ENCODE data around the gene ACMSD. TPM values are rescaled to one million over a fixed set of nuclear protein-coding genes. Genes with fewer than 3 reads are reported as not detected.
"Not testable (repeated sequence)": the region's sequence is repeated elsewhere in the genome, so short reads cannot be mapped to it uniquely, and the experiment has no call there.

ACMSD gene
- polyA plus RNA-seq = 0.34 TPM
- long read RNA-seq, donor 1 = 0 reads
- long read RNA-seq, donor 2 = 0 reads
- long read RNA-seq, donor 3 = 0 reads
- long read RNA-seq, donor 4 = 0 reads
- long read RNA-seq, donor 5 = 0 reads
- long read RNA-seq, donor 6 = 0 reads
- long read RNA-seq, donor 7 = 0 reads
- long read RNA-seq, donor 8 = 0 reads
- long read RNA-seq, donor 9 = 0 reads
- long read RNA-seq, donor 10 = 0 reads
- long read RNA-seq, donor 11 = 0 reads

DNA sequence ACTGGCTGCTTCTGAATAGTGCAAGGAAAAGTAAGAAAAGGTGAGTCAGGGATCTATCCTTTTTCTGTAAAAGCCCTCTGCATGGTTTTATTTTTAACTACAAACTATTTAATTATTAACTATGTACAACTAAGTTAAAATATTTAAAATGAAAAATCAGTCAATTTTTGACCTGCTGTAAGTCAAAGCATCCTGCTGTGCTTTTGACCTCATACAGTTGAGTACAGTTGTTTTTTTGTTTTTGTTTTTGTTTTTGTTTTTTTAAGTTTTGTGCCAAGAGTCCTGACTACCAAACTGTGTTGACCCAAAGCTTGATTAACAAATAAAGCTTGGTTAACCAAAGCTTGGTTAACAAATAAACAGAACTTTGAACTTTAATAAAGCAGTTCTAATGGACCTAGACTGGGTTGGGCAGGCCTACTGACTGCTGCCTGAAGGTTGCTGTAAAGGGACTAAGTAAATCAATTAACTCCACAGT lies at the start of gene ACMSD:
TSS of gene ACMSD (plus strand) at position 474 of the 478 bp plus-strand sequence. CDS start 67 bp downstream, outside the sequence.
- Histone ChIP-seq H3K36me3 (ENCODE audit: control insufficient read depth, insufficient read depth, low read length) (no peaks in the 10 kb centered on the region), H3K4me1 (ENCODE audit: control insufficient read depth, insufficient read depth, low read length) (no peaks in the 10 kb centered on the region), H3K27ac (ENCODE audit: low read length) (no peak within 1 kb of the TSS), H3K4me3 (ENCODE audit: low read length) (no peak within 1 kb of the TSS), H3K9me3 (ENCODE audit: control insufficient read depth, low read depth, low read length) (no peaks in the 10 kb centered on the region), H3K27me3 (ENCODE audit: control insufficient read depth, insufficient read depth, low read length) (no peaks in the 10 kb centered on the region)
- no peak for DNase-seq

DNA sequence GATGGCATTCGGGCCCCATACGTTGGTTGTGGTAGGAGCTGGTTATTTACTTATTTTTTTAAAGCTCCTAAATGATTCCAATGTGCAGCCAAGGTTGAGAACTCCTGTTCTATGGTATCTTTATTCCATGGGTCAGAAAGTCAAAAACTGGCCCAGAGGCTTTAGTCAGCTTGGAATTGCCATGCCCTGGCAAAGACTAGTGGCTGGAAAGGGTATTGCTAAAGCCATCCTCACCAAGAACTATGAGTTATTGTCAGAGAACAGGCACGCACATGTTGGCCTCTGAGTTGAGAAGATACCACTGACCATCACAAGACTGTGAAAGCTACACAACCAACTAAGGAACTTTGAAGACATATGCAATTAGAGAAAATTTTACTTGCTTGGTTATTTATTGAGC lies 47.9 kb upstream of the ACMSD start:
- no peaks in the 10 kb centered on the region for H3K36me3 ChIP-seq (ENCODE audit: control insufficient read depth, insufficient read depth, low read length)
- no peak overlapping the region for H3K4me3 ChIP-seq (ENCODE audit: low read length)
- peaks cover 9% of the 10 kb centered on the region for H3K27me3 ChIP-seq (ENCODE audit: control insufficient read depth, insufficient read depth, low read length)
- no peak for DNase-seq
- no peaks in the 10 kb centered on the region for H3K9me3 ChIP-seq (ENCODE audit: control insufficient read depth, low read depth, low read length)
- no peak overlapping the region for H3K27ac ChIP-seq (ENCODE audit: low read length)
- H3K4me1 ChIP-seq (ENCODE audit: control insufficient read depth, insufficient read depth, low read length) = no peaks in the 10 kb centered on the region
- WGBS (ENCODE audit: insufficient coverage, low lambda C conversion rate) = no CpG with 5 or more reads among the region's 3 CpGs

DNA sequence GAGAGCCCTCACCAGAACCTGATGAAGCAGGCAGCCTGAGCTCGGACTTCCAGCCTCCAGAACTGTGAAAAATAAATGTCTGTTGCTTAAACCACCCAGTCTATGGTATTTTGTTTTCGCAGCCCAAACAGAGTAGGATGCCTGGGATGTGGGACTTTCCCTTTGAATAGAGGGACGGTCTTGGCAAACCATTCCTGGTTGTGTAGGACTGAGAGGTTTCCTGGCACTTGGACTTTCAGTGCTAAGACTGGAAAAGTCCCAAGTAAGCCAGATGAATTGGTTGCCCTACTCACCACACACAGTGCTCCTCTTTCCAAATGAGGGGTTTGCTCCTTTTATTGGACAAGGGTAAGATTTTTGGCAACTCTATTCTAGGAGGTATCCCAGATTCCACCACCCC lies 46.8 kb upstream of the ACMSD start:
- WGBS (ENCODE audit: insufficient coverage, low lambda C conversion rate) = no CpG with 5 or more reads among the region's 3 CpGs
- Histone ChIP-seq H3K4me1 (ENCODE audit: control insufficient read depth, insufficient read depth, low read length) (no peaks in the 10 kb centered on the region), H3K36me3 (ENCODE audit: control insufficient read depth, insufficient read depth, low read length) (no peaks in the 10 kb centered on the region), H3K27ac (ENCODE audit: low read length) (no peak overlapping the region), H3K9me3 (ENCODE audit: control insufficient read depth, low read depth, low read length) (no peaks in the 10 kb centered on the region), H3K4me3 (ENCODE audit: low read length) (no peak overlapping the region), H3K27me3 (ENCODE audit: control insufficient read depth, insufficient read depth, low read length) (peaks cover 12% of the 10 kb centered on the region)
- DNase-seq = no peak

DNA sequence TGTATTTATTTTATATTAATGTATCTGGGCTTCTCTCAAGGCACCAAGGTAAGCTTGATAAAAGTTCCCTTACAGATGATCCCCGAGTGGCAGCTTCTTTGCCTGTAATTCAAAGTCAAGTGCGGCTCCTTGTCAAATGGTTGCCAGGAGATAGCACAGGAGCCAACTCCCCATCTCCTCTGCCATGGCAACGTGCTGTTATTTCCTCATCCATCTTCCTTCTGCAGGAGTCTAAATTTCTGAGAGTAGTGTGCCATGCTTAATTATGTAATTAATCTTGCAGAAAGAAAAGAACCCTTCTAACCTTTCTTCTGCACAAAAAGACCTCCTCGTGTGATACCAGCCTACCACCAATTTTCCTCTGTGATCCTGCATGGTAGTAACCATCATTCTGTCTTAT lies 46.2 kb upstream of the ACMSD start:
- 80% methylated on average over 1 of the region's 4 CpGs for WGBS (ENCODE audit: insufficient coverage, low lambda C conversion rate)
- H3K4me3 ChIP-seq (ENCODE audit: low read length) = no peak overlapping the region
- no peaks in the 10 kb centered on the region for H3K9me3 ChIP-seq (ENCODE audit: control insufficient read depth, low read depth, low read length)
- H3K27me3 ChIP-seq (ENCODE audit: control insufficient read depth, insufficient read depth, low read length) = peaks cover 12% of the 10 kb centered on the region
- H3K36me3 ChIP-seq (ENCODE audit: control insufficient read depth, insufficient read depth, low read length) = no peaks in the 10 kb centered on the region
- no peaks in the 10 kb centered on the region for H3K4me1 ChIP-seq (ENCODE audit: control insufficient read depth, insufficient read depth, low read length)
- no peak overlapping the region for H3K27ac ChIP-seq (ENCODE audit: low read length)
- DNase-seq = no peak

DNA sequence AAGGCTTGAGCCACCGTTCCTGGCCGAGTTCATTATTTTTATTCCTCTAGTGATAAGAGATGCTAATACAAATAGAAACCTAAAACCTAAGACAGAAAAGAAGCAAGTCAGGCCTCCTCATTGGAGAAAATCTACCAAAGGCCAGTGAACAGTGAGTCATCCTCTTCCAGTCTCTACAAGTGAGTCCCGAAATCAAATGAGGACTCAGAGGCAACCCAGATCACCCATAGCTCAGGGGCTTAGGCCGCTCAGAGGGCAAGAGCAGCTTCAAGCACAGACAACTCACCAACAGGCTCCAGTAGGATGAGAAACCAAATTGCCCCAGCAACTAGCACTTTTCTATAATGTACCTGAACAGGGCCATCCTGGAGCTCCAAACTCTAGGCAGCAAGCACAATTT lies 42.7 kb upstream of the ACMSD start:
- Histone ChIP-seq H3K27me3 (ENCODE audit: control insufficient read depth, insufficient read depth, low read length) (peaks cover 12% of the 10 kb centered on the region), H3K9me3 (ENCODE audit: control insufficient read depth, low read depth, low read length) (no peaks in the 10 kb centered on the region), H3K4me3 (ENCODE audit: low read length) (no peak overlapping the region), H3K36me3 (ENCODE audit: control insufficient read depth, insufficient read depth, low read length) (no peaks in the 10 kb centered on the region), H3K4me1 (ENCODE audit: control insufficient read depth, insufficient read depth, low read length) (no peaks in the 10 kb centered on the region), H3K27ac (ENCODE audit: low read length) (no peak overlapping the region)
- no CpG with 5 or more reads among the region's 4 CpGs for WGBS (ENCODE audit: insufficient coverage, low lambda C conversion rate)
- no peak for DNase-seq

DNA sequence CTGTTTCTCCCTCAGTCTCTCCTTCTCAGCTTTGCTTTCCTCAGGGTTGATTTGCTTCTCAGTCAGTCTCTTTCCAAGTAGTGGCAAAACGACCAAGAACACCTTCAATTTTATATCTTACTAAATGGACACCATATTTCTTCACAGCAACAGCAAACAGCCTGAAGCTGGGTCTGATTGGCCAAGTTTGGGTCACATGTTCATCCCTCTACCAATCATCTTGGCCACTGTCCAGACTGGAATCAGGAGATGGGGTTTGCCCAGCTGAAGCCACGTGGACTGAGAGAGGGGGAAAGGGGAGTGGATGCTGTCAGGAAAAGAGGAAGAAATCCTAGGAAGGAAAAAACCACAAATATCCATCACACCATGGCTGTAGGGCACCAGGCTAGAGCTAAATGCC lies 42.0 kb upstream of the ACMSD start:
- no peak overlapping the region for H3K27ac ChIP-seq (ENCODE audit: low read length)
- no peaks in the 10 kb centered on the region for H3K36me3 ChIP-seq (ENCODE audit: control insufficient read depth, insufficient read depth, low read length)
- H3K4me3 ChIP-seq (ENCODE audit: low read length) = no peak overlapping the region
- WGBS (ENCODE audit: insufficient coverage, low lambda C conversion rate) = 71% methylated on average over 1 of the region's 2 CpGs
- H3K27me3 ChIP-seq (ENCODE audit: control insufficient read depth, insufficient read depth, low read length) = peaks cover 11% of the 10 kb centered on the region
- no peak for DNase-seq
- no peaks in the 10 kb centered on the region for H3K9me3 ChIP-seq (ENCODE audit: control insufficient read depth, low read depth, low read length)
- H3K4me1 ChIP-seq (ENCODE audit: control insufficient read depth, insufficient read depth, low read length) = no peaks in the 10 kb centered on the region

DNA sequence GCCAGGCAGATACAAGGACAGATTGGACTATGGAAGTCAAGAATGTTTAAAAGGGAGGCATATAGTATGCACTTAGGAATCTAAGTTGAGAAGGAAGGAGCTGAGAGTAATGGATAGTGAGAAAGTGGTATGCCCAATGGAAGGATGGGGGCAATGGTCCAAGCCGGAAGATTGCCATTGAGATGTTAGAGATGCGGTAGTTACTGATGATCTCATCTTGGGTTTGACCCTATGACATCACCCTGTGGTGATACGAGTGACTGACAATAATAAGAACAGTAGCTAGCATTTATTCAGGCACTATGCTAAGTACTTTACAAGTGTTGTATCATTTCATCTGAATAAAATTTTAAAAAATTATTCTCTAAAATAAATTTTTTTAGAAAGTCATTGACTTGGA lies 38.5 kb upstream of the ACMSD start:
- no peak for DNase-seq
- peaks cover 2% of the 10 kb centered on the region for H3K27me3 ChIP-seq (ENCODE audit: control insufficient read depth, insufficient read depth, low read length)
- H3K36me3 ChIP-seq (ENCODE audit: control insufficient read depth, insufficient read depth, low read length) = no peaks in the 10 kb centered on the region
- no CpG with 5 or more reads among the region's 3 CpGs for WGBS (ENCODE audit: insufficient coverage, low lambda C conversion rate)
- no peak overlapping the region for H3K4me3 ChIP-seq (ENCODE audit: low read length)
- no peaks in the 10 kb centered on the region for H3K4me1 ChIP-seq (ENCODE audit: control insufficient read depth, insufficient read depth, low read length)
- H3K27ac ChIP-seq (ENCODE audit: low read length) = no peak overlapping the region
- H3K9me3 ChIP-seq (ENCODE audit: control insufficient read depth, low read depth, low read length) = peaks cover 3% of the 10 kb centered on the region

DNA sequence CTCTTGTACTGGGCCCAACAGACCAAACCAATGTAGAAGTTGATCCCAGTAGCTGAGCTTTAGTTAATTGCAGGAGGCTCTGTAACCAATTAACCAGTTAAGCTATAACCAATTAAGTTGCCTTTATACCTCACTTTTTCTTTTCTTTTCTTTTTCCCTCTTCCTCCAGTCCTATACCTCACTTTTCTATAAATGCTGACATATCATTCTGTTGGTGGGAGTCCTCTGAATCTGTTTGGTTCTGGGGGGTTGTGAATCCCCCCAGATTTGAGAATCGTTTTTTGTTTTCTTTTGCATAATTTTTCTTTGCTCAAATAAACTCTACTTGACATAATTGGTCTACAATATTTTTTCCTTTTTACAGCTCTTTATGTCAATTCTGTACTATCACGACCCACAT lies 38.1 kb upstream of the ACMSD start:
- H3K9me3 ChIP-seq (ENCODE audit: control insufficient read depth, low read depth, low read length) = peaks cover 3% of the 10 kb centered on the region
- no peaks in the 10 kb centered on the region for H3K36me3 ChIP-seq (ENCODE audit: control insufficient read depth, insufficient read depth, low read length)
- H3K4me3 ChIP-seq (ENCODE audit: low read length) = no peak overlapping the region
- WGBS (ENCODE audit: insufficient coverage, low lambda C conversion rate) = 100% methylated on average over 1 of the region's 2 CpGs
- H3K4me1 ChIP-seq (ENCODE audit: control insufficient read depth, insufficient read depth, low read length) = no peaks in the 10 kb centered on the region
- peaks cover 2% of the 10 kb centered on the region for H3K27me3 ChIP-seq (ENCODE audit: control insufficient read depth, insufficient read depth, low read length)
- DNase-seq = no peak
- no peak overlapping the region for H3K27ac ChIP-seq (ENCODE audit: low read length)

DNA sequence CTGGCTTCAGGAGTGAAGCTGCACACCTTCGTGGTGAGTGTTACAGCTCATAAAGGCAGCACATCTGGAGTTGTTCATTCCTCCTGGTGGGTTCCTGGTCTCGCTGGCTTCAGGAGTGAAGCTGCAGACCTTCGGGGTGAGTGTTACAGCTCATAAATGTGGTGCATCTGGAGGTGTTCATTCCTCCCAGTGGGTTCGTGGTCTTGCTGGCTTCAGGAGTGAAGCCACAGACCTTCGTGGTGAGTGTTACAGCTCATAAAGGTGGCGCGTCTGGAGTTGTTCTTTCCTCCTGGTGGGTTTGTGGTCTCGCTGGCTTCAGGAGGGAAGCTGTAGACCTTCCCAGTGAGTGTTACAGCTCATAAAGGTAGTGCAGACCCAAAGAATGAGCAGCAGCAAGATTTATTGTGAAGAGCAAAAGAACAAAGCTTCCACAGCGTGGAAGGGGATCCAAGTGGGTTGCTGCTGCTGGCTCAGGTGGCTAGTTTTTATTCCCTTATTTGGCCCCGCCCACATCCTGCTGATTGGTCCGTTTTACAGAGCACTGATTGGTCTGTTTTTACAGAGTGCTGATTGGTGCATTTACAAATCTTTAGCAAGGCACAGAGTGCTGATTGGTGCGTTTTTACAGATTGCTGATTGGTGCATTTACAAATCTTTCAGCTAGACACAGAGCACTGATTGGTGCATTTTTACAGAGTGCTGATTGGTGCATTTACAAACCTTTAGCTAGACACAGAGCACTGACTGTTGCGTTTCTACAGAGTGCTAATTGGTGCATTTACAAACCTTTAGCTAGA lies 34.6 kb upstream of the ACMSD start:
- H3K27me3 ChIP-seq (ENCODE audit: control insufficient read depth, insufficient read depth, low read length); H3K9me3 ChIP-seq (ENCODE audit: control insufficient read depth, low read depth, low read length); H3K4me3 ChIP-seq (ENCODE audit: low read length); H3K27ac ChIP-seq (ENCODE audit: low read length); DNase-seq; H3K36me3 ChIP-seq (ENCODE audit: control insufficient read depth, insufficient read depth, low read length); H3K4me1 ChIP-seq (ENCODE audit: control insufficient read depth, insufficient read depth, low read length): not testable (repeated sequence)
- WGBS (ENCODE audit: insufficient coverage, low lambda C conversion rate) = 50% methylated on average over 2 of the region's 13 CpGs

DNA sequence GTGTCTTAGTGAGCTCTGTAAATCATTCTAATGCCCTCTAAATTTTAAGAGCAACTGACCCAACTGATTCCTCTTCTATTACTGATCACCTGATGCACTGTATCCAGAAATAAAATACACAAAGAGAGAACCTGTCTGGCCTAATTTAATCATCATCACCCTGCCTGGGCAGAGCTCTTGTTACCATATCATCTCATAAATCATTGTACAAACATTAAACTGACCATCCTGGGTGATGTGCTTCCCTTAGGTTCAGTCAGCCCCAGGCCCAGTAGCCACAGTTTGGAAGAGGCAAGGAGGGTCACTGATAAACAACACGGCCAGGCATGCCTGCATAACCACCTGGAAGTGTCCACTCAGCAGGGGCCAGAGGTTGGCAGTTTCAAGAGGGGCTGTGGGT lies 22.7 kb upstream of the ACMSD start:
- WGBS (ENCODE audit: insufficient coverage, low lambda C conversion rate) = no CpG with 5 or more reads among the region's 1 CpG
- Histone ChIP-seq H3K36me3 (ENCODE audit: control insufficient read depth, insufficient read depth, low read length) (no peaks in the 10 kb centered on the region), H3K4me1 (ENCODE audit: control insufficient read depth, insufficient read depth, low read length) (peaks cover 3% of the 10 kb centered on the region), H3K9me3 (ENCODE audit: control insufficient read depth, low read depth, low read length) (no peaks in the 10 kb centered on the region), H3K4me3 (ENCODE audit: low read length) (no peak overlapping the region), H3K27me3 (ENCODE audit: control insufficient read depth, insufficient read depth, low read length) (no peaks in the 10 kb centered on the region), H3K27ac (ENCODE audit: low read length) (no peak overlapping the region)
- no peak for DNase-seq

DNA sequence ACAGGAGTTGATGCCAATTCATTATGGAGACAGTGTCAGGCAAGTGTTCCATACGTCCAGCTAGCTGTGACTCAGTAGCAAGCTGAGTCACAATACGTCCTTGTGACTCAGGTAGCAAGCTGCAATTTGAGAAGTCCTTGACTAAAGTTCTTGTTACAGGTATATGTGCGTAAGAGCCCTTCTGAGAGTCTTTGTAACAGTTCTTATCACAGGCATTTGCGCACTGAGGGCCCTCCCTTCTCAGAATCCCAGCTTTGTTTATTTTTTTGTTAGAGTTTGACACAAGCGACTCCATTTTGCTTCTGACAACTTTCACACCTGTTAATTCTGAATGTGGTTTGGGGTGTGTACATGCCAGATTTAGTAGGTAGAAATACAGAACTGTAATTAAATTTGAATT lies 20.1 kb upstream of the ACMSD start:
- Histone ChIP-seq H3K4me3 (ENCODE audit: low read length) (no peak overlapping the region), H3K36me3 (ENCODE audit: control insufficient read depth, insufficient read depth, low read length) (no peaks in the 10 kb centered on the region), H3K4me1 (ENCODE audit: control insufficient read depth, insufficient read depth, low read length) (peaks cover 3% of the 10 kb centered on the region), H3K9me3 (ENCODE audit: control insufficient read depth, low read depth, low read length) (no peaks in the 10 kb centered on the region), H3K27ac (ENCODE audit: low read length) (no peak overlapping the region), H3K27me3 (ENCODE audit: control insufficient read depth, insufficient read depth, low read length) (no peaks in the 10 kb centered on the region)
- peak; percentile 67 to 80 for DNase-seq
- WGBS (ENCODE audit: insufficient coverage, low lambda C conversion rate) = no CpG with 5 or more reads among the region's 5 CpGs
